HepG2 (cell line): ENCODE results near the gene OGFOD3. TPM values are rescaled to one million over a fixed set of nuclear protein-coding genes. Genes with fewer than 3 reads are reported as not detected.

Source experiments
- DZIP1 ChIP-seq: sonication (generic); formaldehyde crosslinking; IDR thresholded peaks from 2 replicates; pipeline ENCODE4 v1.5.0; 2020; ENCODE audit warnings: mild to moderate bottlenecking, missing genetic modification reagents
- ELF3 ChIP-seq: IDR thresholded peaks from 2 replicates; pipeline ENCODE4 v1.6.1; 2016; ENCODE audit warnings: missing genetic modification reagents, missing compliant biosample characterization
- HDAC2 ChIP-seq: sonication (generic); formaldehyde crosslinking; IDR thresholded peaks from 2 replicates; pipeline ENCODE4 v1.4.0; 2020; ENCODE audit warnings: missing genetic modification reagents
- KDM6A ChIP-seq: IDR thresholded peaks from 2 replicates; pipeline ENCODE4 v1.6.1; 2016; ENCODE audit warnings: low read depth
- MATR3 ChIP-seq: sonication (generic); formaldehyde crosslinking; IDR thresholded peaks from 2 replicates; pipeline ENCODE4 v1.4.0; 2020; ENCODE audit warnings: missing genetic modification reagents
- MEIS2 ChIP-seq: sonication (generic); formaldehyde crosslinking; IDR thresholded peaks from 2 replicates; pipeline ENCODE4 v1.9.0; 2021; ENCODE audit warnings: mild to moderate bottlenecking, missing genetic modification reagents
- MTF1 ChIP-seq: sonication (generic); formaldehyde crosslinking; IDR thresholded peaks from 2 replicates; pipeline ENCODE4 v1.5.0; 2020; ENCODE audit warnings: missing genetic modification reagents
- PATZ1 ChIP-seq: sonication (generic); formaldehyde crosslinking; IDR thresholded peaks from 2 replicates; pipeline ENCODE4 v1.4.0; 2020; ENCODE audit warnings: missing genetic modification reagents
- SMAD3 ChIP-seq: sonication (generic); formaldehyde crosslinking; IDR thresholded peaks from 2 replicates; pipeline ENCODE4 v1.4.0; 2020; ENCODE audit warnings: missing genetic modification reagents
- SP4 ChIP-seq: sonication (generic); formaldehyde crosslinking; IDR thresholded peaks from 2 replicates; pipeline ENCODE4 v1.8.1; 2023; ENCODE audit warnings: mild to moderate bottlenecking, missing genetic modification reagents
- THAP8 ChIP-seq: sonication (generic); formaldehyde crosslinking; IDR thresholded peaks from 2 replicates; pipeline ENCODE4 v1.5.1; 2020; ENCODE audit warnings: missing genetic modification reagents, mild to moderate bottlenecking, borderline replicate concordance
- THRA ChIP-seq: sonication (generic); formaldehyde crosslinking; IDR thresholded peaks from 2 replicates; pipeline ENCODE4 v1.4.0; 2020; ENCODE audit warnings: missing genetic modification reagents, borderline replicate concordance
- ZNF121 ChIP-seq: sonication (generic); formaldehyde crosslinking; IDR thresholded peaks from 2 replicates; pipeline ENCODE4 v1.5.0; 2020; ENCODE audit warnings: mild to moderate bottlenecking, missing genetic modification reagents
- ZNF329 ChIP-seq: sonication (generic); formaldehyde crosslinking; IDR thresholded peaks from 2 replicates; pipeline ENCODE4 v1.9.0; 2021; ENCODE audit warnings: low read depth, mild to moderate bottlenecking, missing genetic modification reagents
- ZNF337 ChIP-seq: sonication (generic); formaldehyde crosslinking; IDR thresholded peaks from 2 replicates; pipeline ENCODE4 v1.5.1; 2020; ENCODE audit warnings: missing genetic modification reagents, low read depth, mild to moderate bottlenecking, borderline replicate concordance
- ZNF770 ChIP-seq: sonication (generic); formaldehyde crosslinking; IDR thresholded peaks from 2 replicates; pipeline ENCODE4 v1.5.0; 2020; ENCODE audit warnings: mild to moderate bottlenecking, missing genetic modification reagents
- ZNF841 ChIP-seq: sonication (generic); formaldehyde crosslinking; IDR thresholded peaks from 2 replicates; pipeline ENCODE4 v1.8.1; 2023; ENCODE audit warnings: missing genetic modification reagents, borderline replicate concordance
- ZSCAN29 ChIP-seq: sonication (generic); formaldehyde crosslinking; conservative IDR thresholded peaks from 2 replicates; pipeline ENCODE4 v1.4.0; 2020; ENCODE audit warnings: mild to moderate bottlenecking, missing genetic modification reagents
- polyA plus RNA-seq, 8 experiments: library from polyadenylated mRNA; depleted of rRNA in 3 of 8; stranded (reverse) in 7 of 8; unstranded in 1 of 8; fragments of >200 nt; fragmentation: Illumina TruSeq in 4 of 8; extraction: Trizol in 4 of 8; gene quantifications; 2 replicates each; pipeline versions ENCODE4 v1.2.1 to v1.2.3, GENCODE V29; 2011 to 2016; ENCODE audit warnings: low read depth in 4 of 8, missing spikeins in 1 of 8, mixed read lengths in 1 of 8; ENCODE audit not compliant: insufficient read depth in 1 of 8
- total RNA-seq, 5 experiments: library from RNA; depleted of rRNA; stranded (reverse); fragments of >200 nt; fragmentation: Illumina TruSeq; extraction: Trizol; gene quantifications; 2 replicates each; pipeline ENCODE4 v1.2.3, GENCODE V29; 2016; ENCODE audit warnings: low read depth in 1 of 5

OGFOD3 gene
- total and polyA plus RNA-seq, 2 of the 13 experiments (the other 11 are each of a cell fraction or from before 2014, with no cell fraction given), result 40.0 to 42.1 TPM

- TF ChIP-seq DZIP1 (CRISPR knock-in tag), result peak; percentile 97
- TF ChIP-seq ZNF121 (CRISPR knock-in tag), result no peak
- no peak for TF ChIP-seq THAP8 (CRISPR knock-in tag)
- TF ChIP-seq ZNF841, result no peak
- TF ChIP-seq PATZ1 (CRISPR knock-in tag), result peak; percentile 58; the same call in 1 of the 2 replicates
- no peak for TF ChIP-seq SMAD3 (CRISPR knock-in tag)
- peak; percentile 92 for TF ChIP-seq ZNF770 (CRISPR knock-in tag)
- TF ChIP-seq KDM6A (CRISPR knock-in tag), result no peak
- peak; percentile 97 for TF ChIP-seq SP4 (CRISPR knock-in tag)
- no peak for TF ChIP-seq MTF1 (CRISPR knock-in tag)
- peak; percentile 22; the same call in 1 of the 2 replicates for TF ChIP-seq MEIS2
- TF ChIP-seq ZNF329, result peak; percentile 92
- 0 out of 2 replicates have a peak, but pooled peaks have one; percentile 61 for TF ChIP-seq MATR3
- 0 out of 2 replicates have a peak, but pooled peaks have one; percentile 33 for TF ChIP-seq ZNF337 (CRISPR knock-in tag)
- no peak; the same call in 1 of the 2 replicates for TF ChIP-seq THRA
- no peak for TF ChIP-seq ZSCAN29
- TF ChIP-seq ELF3 (CRISPR knock-in tag), result peak; percentile 96
- no peak; the same call in 1 of the 2 replicates for TF ChIP-seq HDAC2
Measured at GRCh38 chr17:82450357-82451106, 32.1 kb upstream of the OGFOD3 start, which contains the start of gene CYBC1 (continued).
